SK-N-SH treated with all-trans-retinoic acid at 6 μM for 48 hours (cell line): ENCODE results near the gene NXPH1.
A peak's percentile ranks its signal among the peaks of the same experiment; 100 is the strongest.

Experiments used
- ATAC-seq: fragments of 200-7000 bp; cut with Tn5 transposase; 3 replicates; pipeline ENCODE4 v1.9.1; 2020; ENCODE audit warnings: mild to moderate bottlenecking, moderate library complexity
- BACH2 ChIP-seq: fragments of 250-450 bp; sonication (Bioruptor Pico); IDR thresholded peaks from 2 replicates; pipeline ENCODE4 v1.9.0; 2021; ENCODE audit warnings: mild to moderate bottlenecking, borderline replicate concordance
- CREB5 ChIP-seq: fragments of 250-450 bp; sonication (Bioruptor Pico); IDR thresholded peaks from 2 replicates; pipeline ENCODE4 v1.5.1; 2020; ENCODE audit warnings: low read depth, mild to moderate bottlenecking, moderate library complexity
- CSDC2 ChIP-seq: fragments of 250-450 bp; sonication (Bioruptor Pico); IDR thresholded peaks from 2 replicates; pipeline ENCODE4 v1.5.0; 2020; ENCODE audit warnings: mild to moderate bottlenecking, moderate library complexity
- CSRNP3 ChIP-seq: fragments of 250-450 bp; sonication (Bioruptor Pico); IDR thresholded peaks from 2 replicates; pipeline ENCODE4 v1.5.1; 2021; ENCODE audit warnings: mild to moderate bottlenecking, moderate library complexity
- ESRRG ChIP-seq: fragments of 250-450 bp; sonication (Bioruptor Pico); IDR thresholded peaks from 2 replicates; pipeline ENCODE4 v1.6.1; 2021; ENCODE audit warnings: mild to moderate bottlenecking
- GLIS3 ChIP-seq: fragments of 250-450 bp; sonication (Bioruptor Pico); IDR thresholded peaks from 2 replicates; pipeline ENCODE4 v1.5.0; 2020; ENCODE audit warnings: mild to moderate bottlenecking, moderate library complexity
- ISL1 ChIP-seq: fragments of 250-450 bp; sonication (Bioruptor Pico); IDR thresholded peaks from 2 replicates; pipeline ENCODE4 v2.1.2; 2022; ENCODE audit warnings: mild to moderate bottlenecking, moderate library complexity
- OSR1 ChIP-seq: fragments of 250-450 bp; sonication (Bioruptor Pico); IDR thresholded peaks from 2 replicates; pipeline ENCODE4 v1.8.0; 2022; ENCODE audit warnings: moderate library complexity, mild to moderate bottlenecking, inconsistent platforms
- PATZ1 ChIP-seq: fragments of 250-450 bp; sonication (Bioruptor Pico); IDR thresholded peaks from 2 replicates; pipeline ENCODE4 v1.8.0; 2020; ENCODE audit warnings: mild to moderate bottlenecking, moderate library complexity, borderline replicate concordance
- POU6F1 ChIP-seq: fragments of 250-450 bp; sonication (Bioruptor Pico); IDR thresholded peaks from 2 replicates; pipeline ENCODE4 v1.8.0; 2021; ENCODE audit warnings: low read depth, mild to moderate bottlenecking, moderate library complexity, borderline replicate concordance
- PPARA ChIP-seq: fragments of 250-450 bp; sonication (Bioruptor Pico); IDR thresholded peaks from 2 replicates; pipeline ENCODE4 v1.5.0; 2020; ENCODE audit warnings: mild to moderate bottlenecking, borderline replicate concordance
- RARB ChIP-seq: fragments of 250-450 bp; sonication (Bioruptor Pico); IDR thresholded peaks from 2 replicates; pipeline ENCODE4 v1.8.0; 2021; ENCODE audit warnings: mild to moderate bottlenecking, moderate library complexity
- SNAI2 ChIP-seq: fragments of 250-450 bp; sonication (Bioruptor Pico); IDR thresholded peaks from 2 replicates; pipeline ENCODE4 v1.5.0; 2020; ENCODE audit warnings: mild to moderate bottlenecking, moderate library complexity
- TCF4 ChIP-seq: fragments of 250-450 bp; sonication (Bioruptor Pico); IDR thresholded peaks from 2 replicates; pipeline ENCODE4 v1.8.0; 2021; ENCODE audit warnings: mild to moderate bottlenecking, moderate library complexity, borderline replicate concordance
- TOX ChIP-seq: fragments of 250-450 bp; sonication (Bioruptor Pico); IDR thresholded peaks from 2 replicates; pipeline ENCODE4 v1.8.0; 2021; ENCODE audit warnings: mild to moderate bottlenecking, moderate library complexity, borderline replicate concordance
- TSHZ2 ChIP-seq: fragments of 250-450 bp; sonication (Bioruptor Pico); IDR thresholded peaks from 2 replicates; pipeline ENCODE4 v1.5.0; 2020; ENCODE audit warnings: mild to moderate bottlenecking, moderate library complexity
- ZC3H10 ChIP-seq: fragments of 250-450 bp; sonication (Bioruptor Pico); IDR thresholded peaks from 2 replicates; pipeline ENCODE4 v1.5.1; 2021; ENCODE audit warnings: mild to moderate bottlenecking, moderate library complexity
- ZFP30 ChIP-seq: fragments of 450-650 bp; formaldehyde crosslinking; IDR thresholded peaks from 2 replicates; pipeline ENCODE4 v1.5.0; 2022; ENCODE audit warnings: mild to moderate bottlenecking, moderate library complexity
- ZNF565 ChIP-seq: fragments of 450-650 bp; formaldehyde crosslinking; conservative IDR thresholded peaks from 2 replicates; pipeline ENCODE4 v1.5.0; 2020; ENCODE audit warnings: low read depth, mild to moderate bottlenecking, moderate library complexity
- ZNF70 ChIP-seq: fragments of 450-650 bp; formaldehyde crosslinking; IDR thresholded peaks from 2 replicates; pipeline ENCODE4 v1.5.0; 2020; ENCODE audit warnings: mild to moderate bottlenecking, moderate library complexity
- ZNF8 ChIP-seq: fragments of 450-650 bp; formaldehyde crosslinking; IDR thresholded peaks from 2 replicates; pipeline ENCODE4 v1.5.0; 2020; ENCODE audit warnings: mild to moderate bottlenecking, moderate library complexity

Gene NXPH1

GRCh38 chr7:8536431-8536830 lies 103.0 kb downstream of the NXPH1 start:
- no peak for ATAC-seq
- TF ChIP-seq GLIS3 (CRISPR knock-in tag), result no peak
- no peak for TF ChIP-seq ZFP30
- TF ChIP-seq ISL1 (CRISPR knock-in tag), result no peak
- TF ChIP-seq ESRRG, result no peak
- TF ChIP-seq CSDC2 (CRISPR knock-in tag), result no peak
- no peak for TF ChIP-seq SNAI2 (CRISPR knock-in tag)
- no peak for TF ChIP-seq OSR1 (CRISPR knock-in tag)
- TF ChIP-seq PPARA (CRISPR knock-in tag), result no peak
- TF ChIP-seq ZNF70 (CRISPR knock-in tag), result no peak
- no peak for TF ChIP-seq TOX (CRISPR knock-in tag)
- TF ChIP-seq CSRNP3 (CRISPR knock-in tag), result no peak
- no peak for TF ChIP-seq PATZ1 (CRISPR knock-in tag)
- TF ChIP-seq ZNF565, result no peak
- no peak for TF ChIP-seq POU6F1

- ATAC-seq, result no peak
- no peak for TF ChIP-seq CREB5 (CRISPR knock-in tag)
- no peak for TF ChIP-seq TOX (CRISPR knock-in tag)
- TF ChIP-seq ZFP30, result no peak
- TF ChIP-seq ZNF8 (CRISPR knock-in tag), result no peak
- no peak for TF ChIP-seq BACH2 (CRISPR knock-in tag)
- TF ChIP-seq TCF4 (CRISPR knock-in tag), result peak; percentile 26; the same call in 1 of the 2 replicates
- no peak for TF ChIP-seq GLIS3 (CRISPR knock-in tag)
- no peak for TF ChIP-seq ZNF70 (CRISPR knock-in tag)
- TF ChIP-seq PATZ1 (CRISPR knock-in tag), result no peak
- TF ChIP-seq RARB, result no peak
- peak; percentile 61; the same call in 1 of the 2 replicates for TF ChIP-seq TSHZ2 (CRISPR knock-in tag)
- no peak for TF ChIP-seq PPARA (CRISPR knock-in tag)
- no peak for TF ChIP-seq ZC3H10 (CRISPR knock-in tag)
- TF ChIP-seq, all 23 proteins: peak for 2
These were observed 115.6 kb downstream of the NXPH1 start for GRCh38 chr7:8549046-8549445.
